MV-4-11 (cell line): ENCODE data around the gene SNRNP25.
A peak's percentile ranks its signal among the peaks of the same experiment; 100 is the strongest.
"Not testable (repeated sequence)": the region's sequence is repeated elsewhere in the genome, so short reads cannot be mapped to it uniquely, and the experiment has no call there.

ENCODE experiments used
- DNase-seq: peaks from one replicate; lab custom pipeline; 2025; lab: John Stamatoyannopoulos, UW

The SNRNP25 gene

GRCh38 chr16:53346-54236 lies at the start of gene SNRNP25, which contains the start of gene POLR3K:
Gene SNRNP25, plus strand, starts transcription at chr16:53828. Its CDS starts 189 bp downstream, at chr16:54017.
Gene POLR3K, minus strand, starts transcription at chr16:53608. Its CDS starts 22 bp downstream, at chr16:53586.
- DNase-seq, result peak; percentile 98

GRCh38 chr16:9903-10665 lies 43.5 kb upstream of the SNRNP25 start:
- DNase-seq, result no peak

- peak; percentile 85 for DNase-seq
Observed at GRCh38 chr16:10772-11171, 42.9 kb upstream of the SNRNP25 start.

GRCh38 chr16:17062-17765 lies 36.4 kb upstream of the SNRNP25 start:
- not testable (repeated sequence) for DNase-seq

GRCh38 chr16:20886-21285 lies 32.7 kb upstream of the SNRNP25 start:
- DNase-seq, result not testable (repeated sequence)

GRCh38 chr16:24151-24550 lies 29.5 kb upstream of the SNRNP25 start:
- DNase-seq, result not testable (repeated sequence)

GRCh38 chr16:25926-26348 lies 27.7 kb upstream of the SNRNP25 start:
- not testable (repeated sequence) for DNase-seq

GRCh38 chr16:30627-31026 lies 23.0 kb upstream of the SNRNP25 start:
- not testable (repeated sequence) for DNase-seq

- DNase-seq, result not testable (repeated sequence)
Observed at GRCh38 chr16:33154-33876, 20.3 kb upstream of the SNRNP25 start.

GRCh38 chr16:33877-34647 lies 19.6 kb upstream of the SNRNP25 start:
- no peak for DNase-seq

- DNase-seq, result no peak
Observed at GRCh38 chr16:34648-34987, 19.0 kb upstream of the SNRNP25 start.

- peak; percentile 84 for DNase-seq
Observed at GRCh38 chr16:35011-35677, 18.5 kb upstream of the SNRNP25 start.

- DNase-seq, result no peak
Observed at GRCh38 chr16:35678-36305, 17.8 kb upstream of the SNRNP25 start.

- DNase-seq, result no peak
Observed at GRCh38 chr16:36336-36984, 17.2 kb upstream of the SNRNP25 start.

GRCh38 chr16:37511-37910 lies 16.1 kb upstream of the SNRNP25 start:
- peak; percentile 59 for DNase-seq

GRCh38 chr16:38206-38605 lies 15.4 kb upstream of the SNRNP25 start:
- DNase-seq, result not testable (repeated sequence)

- peak; percentile 47 for DNase-seq
Observed at GRCh38 chr16:38941-39892, 14.4 kb upstream of the SNRNP25 start.

GRCh38 chr16:41439-42068 lies 12.1 kb upstream of the SNRNP25 start:
- no peak for DNase-seq
